SKM-1 (cell line): Measurements from ENCODE around the gene STPG4.

Experiments
- DNase-seq: peaks from one replicate; lab custom pipeline; 2025; ENCODE audit not compliant: unreplicated experiment; lab: John Stamatoyannopoulos, UW

The STPG4 gene

GRCh38 chr2:47091118-47091517 is 64.0 kb downstream of the STPG4 start:
- no peak for DNase-seq

GRCh38 chr2:47089083-47089464 is 66.0 kb downstream of the STPG4 start:
- DNase-seq, result no peak

GRCh38 chr2:47088371-47089082 is 66.6 kb downstream of the STPG4 start:
- DNase-seq, result no peak

GRCh38 chr2:47087051-47087450 is 68.1 kb downstream of the STPG4 start:
- no peak for DNase-seq

GRCh38 chr2:47086571-47086970 is 68.5 kb downstream of the STPG4 start:
- no peak for DNase-seq

GRCh38 chr2:47086054-47086471 is 69.0 kb downstream of the STPG4 start:
- DNase-seq, result no peak

GRCh38 chr2:47083886-47084687 is 71.0 kb downstream of the STPG4 start:
- DNase-seq, result no peak

GRCh38 chr2:47083485-47083884 is 71.6 kb downstream of the STPG4 start:
- no peak for DNase-seq

GRCh38 chr2:47083005-47083404 is 72.1 kb downstream of the STPG4 start:
- no peak for DNase-seq

- DNase-seq, result no peak
Measured at GRCh38 chr2:47080888-47081301, 74.2 kb downstream of the STPG4 start.

GRCh38 chr2:47079515-47080412 is 75.3 kb downstream of the STPG4 start:
- DNase-seq, result no peak

- no peak for DNase-seq
Measured at GRCh38 chr2:47078541-47079482, 76.3 kb downstream of the STPG4 start.

GRCh38 chr2:47077442-47078117 is 77.5 kb downstream of the STPG4 start:
- DNase-seq, result no peak

- no peak for DNase-seq
Measured at GRCh38 chr2:47076586-47077441, 78.3 kb downstream of the STPG4 start.

- DNase-seq, result no peak
Measured at GRCh38 chr2:47076126-47076506, 79.0 kb downstream of the STPG4 start.

- no peak for DNase-seq
Measured at GRCh38 chr2:47075361-47076125, 79.6 kb downstream of the STPG4 start.

- DNase-seq, result no peak
Measured at GRCh38 chr2:47074691-47075090, 80.4 kb downstream of the STPG4 start.

- no peak for DNase-seq
Measured at GRCh38 chr2:47073641-47074040, 81.5 kb downstream of the STPG4 start.
